CD4-positive, alpha-beta T cell treated with Interleukin-6 at 100 ng/mL for 8 hours (primary cell): ENCODE measurements around the gene PDXDC1.
"Not testable (repeated sequence)": the region's sequence is repeated elsewhere in the genome, so short reads cannot be mapped to it uniquely, and the experiment has no call there.

Source experiments
- DNase-seq: peaks from one replicate; pipeline ENCODE4 v3.0.0-alpha.2; 2020; ENCODE audit warnings: mixed read lengths, low spot score

PDXDC1 gene

DNA sequence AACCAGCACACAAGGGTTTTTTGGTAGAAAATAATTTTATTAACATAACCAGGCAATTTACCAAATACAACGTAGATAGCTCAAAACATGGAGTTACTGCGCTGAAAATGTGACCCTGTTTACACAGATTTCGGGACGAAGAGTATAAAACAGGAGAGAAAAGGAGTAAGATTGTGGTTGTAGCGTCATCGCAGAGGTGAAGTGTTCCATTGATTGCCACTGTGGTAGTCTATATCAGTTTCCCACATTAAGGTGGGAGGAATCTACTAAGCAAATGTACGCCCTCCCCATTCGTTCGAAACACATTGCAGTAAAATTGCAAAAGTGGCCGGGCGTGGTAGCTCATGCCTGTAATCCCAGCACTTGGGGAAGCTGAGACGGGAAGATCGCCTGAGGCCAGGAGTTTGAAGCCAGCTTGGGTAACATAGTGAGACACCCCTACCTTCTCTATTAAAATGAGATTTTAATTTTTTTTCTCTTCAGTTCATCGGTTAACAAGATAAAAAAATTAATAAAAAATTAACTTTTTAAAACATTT is 972 bp upstream of the PDXDC1 start:
- DNase-seq = not testable (repeated sequence)

DNA sequence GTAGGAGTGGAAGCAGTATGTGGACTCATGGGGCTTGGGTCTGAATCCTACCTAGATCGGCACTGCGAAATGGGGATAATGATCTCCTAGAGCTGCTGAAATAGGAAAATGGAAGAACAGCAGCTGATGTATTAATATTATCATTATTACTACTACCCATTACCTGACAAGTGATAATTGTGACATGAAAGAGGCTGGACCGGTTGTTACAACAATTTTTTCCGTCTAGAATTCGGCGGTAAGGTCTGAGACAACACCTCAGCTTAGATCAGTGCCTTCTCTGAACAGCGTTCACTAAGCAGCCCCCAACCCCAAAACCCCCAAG is 533 bp upstream of the PDXDC1 start:
- not testable (repeated sequence) for DNase-seq

DNA sequence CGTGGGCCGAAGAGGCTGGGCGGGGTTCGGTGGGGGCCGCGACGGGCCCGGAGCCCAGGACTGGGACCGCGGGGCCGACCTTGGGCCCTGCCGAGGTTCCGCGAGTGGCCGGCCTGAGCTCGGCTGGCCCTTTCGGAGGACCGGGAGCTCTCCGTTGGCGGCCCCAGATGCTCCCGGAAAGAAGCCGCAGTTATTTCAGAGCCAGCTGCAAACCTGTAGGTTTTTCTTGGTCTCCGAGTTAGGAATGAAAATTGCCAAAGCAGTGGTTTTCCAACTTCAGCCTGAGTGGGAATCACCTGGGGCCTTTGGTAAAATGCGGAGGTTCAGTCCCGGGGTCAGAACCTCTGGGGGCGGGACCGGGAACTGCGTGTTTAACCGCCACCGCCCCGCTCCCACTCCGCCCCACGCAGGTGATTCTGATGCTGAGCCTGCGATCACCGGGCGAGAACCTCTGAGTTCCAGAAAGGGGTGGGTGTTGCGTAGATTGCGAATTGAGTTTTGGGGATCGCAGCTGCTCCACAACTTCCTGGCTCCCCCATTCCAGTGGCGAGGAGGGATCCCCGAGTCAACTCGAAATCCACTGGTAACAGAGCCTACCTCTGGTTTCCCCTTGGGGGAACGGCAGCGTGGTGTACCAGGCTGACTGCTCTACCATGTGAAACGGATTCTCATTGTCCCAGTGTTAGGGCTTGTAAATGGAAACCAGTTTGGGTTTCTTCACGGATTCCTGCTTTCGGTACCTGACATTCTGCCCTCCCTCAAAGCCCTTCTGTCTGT is 780 bp downstream of the PDXDC1 start:
- DNase-seq = peak; percentile 48

DNA sequence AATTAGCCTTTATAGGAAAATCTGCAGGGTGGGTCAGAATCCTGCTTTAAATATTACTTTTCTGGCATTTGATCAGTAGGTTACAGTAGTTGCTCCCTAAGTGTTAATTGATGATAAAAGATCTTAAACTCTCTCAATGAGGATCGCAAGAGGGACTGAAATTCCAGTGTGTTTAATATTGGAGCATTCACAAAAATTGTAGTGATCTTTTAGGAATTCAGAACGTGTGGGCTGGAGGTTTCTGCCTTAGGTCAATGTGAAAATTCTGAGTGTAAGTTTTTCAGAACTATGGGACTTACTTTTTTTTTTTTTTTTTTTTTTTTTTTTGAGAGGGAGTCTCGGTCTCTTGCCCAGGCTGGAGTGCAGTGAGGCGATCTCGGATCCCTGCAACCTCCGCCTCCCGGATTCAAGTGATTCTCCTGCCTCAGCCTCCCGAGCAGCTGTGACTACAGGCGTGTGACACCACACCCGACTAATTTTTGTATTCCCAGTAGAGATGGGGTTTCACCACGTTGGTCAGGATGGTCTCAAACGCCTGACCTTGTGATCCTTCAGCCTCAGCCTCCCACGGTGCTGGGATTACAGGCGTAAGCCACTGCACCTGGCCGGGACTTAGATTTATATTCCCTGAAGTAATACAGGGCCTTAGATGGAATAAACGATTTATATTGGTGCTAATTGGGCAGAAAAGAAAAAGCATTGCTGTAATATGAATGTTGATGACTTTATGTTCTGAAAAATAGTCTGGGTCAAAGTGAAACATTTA is 2.3 kb downstream of the PDXDC1 start:
- not testable (repeated sequence) for DNase-seq

DNA sequence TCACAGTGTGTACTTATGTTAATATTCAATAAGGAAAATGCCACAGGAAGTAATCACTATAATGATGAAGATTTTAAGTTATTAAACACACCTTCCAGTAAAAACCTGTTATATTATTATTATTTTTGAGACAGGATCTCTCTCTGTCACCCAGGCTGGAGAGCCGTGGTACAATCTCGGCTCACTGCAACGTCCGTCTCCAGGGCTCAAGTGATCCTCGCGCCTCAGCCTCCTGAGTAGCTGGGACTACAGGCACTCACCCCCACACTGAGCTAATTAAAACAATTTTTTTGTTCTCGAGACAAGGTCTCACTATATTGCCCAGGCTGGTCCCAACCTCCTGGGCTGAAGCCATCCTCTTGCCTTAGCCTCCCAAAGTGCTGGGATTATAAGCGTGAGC is 3.5 kb downstream of the PDXDC1 start:
- not testable (repeated sequence) for DNase-seq

DNA sequence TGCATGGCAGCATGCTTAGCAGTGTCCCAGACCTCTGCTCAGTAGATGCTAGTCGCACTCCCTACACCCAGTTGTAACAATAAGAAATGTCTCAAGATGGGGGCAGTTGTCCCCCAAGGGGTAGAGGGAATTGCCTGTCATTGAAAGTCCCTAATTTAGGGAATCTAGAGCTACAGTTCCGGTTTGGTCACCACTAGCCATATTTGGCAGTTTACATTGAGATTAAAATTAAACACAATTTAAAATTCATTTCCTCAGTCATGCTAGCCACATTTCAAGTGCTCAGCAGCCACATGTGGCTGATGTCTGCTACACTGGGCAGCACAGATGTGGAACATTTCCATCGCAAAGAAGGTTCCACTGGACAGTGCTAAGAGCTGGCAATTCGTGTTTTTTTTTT is 4.1 kb downstream of the PDXDC1 start:
- DNase-seq = not testable (repeated sequence)

DNA sequence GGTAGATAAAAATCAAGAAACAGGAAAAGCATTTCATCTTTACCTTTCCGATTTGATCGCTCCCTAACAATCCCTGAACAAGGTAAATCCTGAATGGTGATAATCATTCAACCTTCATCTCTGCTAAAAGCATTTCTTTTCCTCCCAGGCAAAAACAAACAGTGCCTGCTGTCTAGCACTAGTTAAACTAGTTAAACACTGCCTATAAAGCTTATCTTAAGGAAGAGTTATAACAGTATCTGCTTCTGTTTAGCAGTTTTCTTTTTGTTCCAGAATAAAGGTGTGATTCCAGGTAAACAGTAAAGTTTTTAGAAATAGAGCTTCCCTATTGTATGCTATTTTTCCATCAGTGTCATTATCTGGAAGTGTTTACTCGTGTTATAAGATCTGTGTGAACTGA is 6.4 kb downstream of the PDXDC1 start:
- DNase-seq = not testable (repeated sequence)

DNA sequence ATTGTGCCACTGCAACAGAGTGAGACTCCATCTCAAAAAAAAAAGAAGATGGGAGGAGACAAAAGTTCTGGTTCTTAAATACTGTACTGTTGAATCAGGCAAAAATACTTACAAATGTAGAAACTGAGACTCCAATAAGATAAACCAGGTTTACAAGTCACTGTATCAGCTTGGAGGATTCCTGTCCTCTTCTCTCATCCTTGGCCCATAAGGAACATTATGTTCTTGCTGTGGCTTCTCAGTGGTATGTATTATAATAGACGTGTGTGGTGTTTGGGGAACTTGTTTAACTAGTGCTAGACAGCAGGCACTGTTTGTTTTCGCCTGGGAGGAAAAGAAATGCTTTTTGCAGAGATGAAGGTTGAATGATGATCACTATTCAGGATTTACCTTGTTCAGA is 7.7 kb downstream of the PDXDC1 start:
- not testable (repeated sequence) for DNase-seq

DNA sequence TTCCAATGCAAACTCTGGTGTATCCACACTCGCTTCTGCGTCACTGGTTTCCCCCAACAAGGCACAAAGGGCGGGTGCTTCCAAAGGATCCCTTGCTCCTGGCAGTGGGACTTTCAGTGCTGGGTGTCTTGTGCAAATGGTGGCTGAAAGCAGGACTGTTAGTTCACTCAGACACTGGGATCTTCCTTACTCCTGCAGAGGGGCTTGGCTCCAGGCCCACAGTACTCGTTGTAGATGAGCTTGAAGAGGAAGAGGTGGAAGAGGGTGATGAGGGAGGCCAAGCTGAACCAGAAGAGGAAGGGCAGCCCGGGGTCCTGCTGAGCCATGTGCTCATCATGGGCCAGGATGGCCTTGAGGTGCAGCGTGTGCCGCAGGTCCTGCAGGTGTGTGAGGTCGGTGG is 13.3 kb downstream of the PDXDC1 start:
- DNase-seq = not testable (repeated sequence)

DNA sequence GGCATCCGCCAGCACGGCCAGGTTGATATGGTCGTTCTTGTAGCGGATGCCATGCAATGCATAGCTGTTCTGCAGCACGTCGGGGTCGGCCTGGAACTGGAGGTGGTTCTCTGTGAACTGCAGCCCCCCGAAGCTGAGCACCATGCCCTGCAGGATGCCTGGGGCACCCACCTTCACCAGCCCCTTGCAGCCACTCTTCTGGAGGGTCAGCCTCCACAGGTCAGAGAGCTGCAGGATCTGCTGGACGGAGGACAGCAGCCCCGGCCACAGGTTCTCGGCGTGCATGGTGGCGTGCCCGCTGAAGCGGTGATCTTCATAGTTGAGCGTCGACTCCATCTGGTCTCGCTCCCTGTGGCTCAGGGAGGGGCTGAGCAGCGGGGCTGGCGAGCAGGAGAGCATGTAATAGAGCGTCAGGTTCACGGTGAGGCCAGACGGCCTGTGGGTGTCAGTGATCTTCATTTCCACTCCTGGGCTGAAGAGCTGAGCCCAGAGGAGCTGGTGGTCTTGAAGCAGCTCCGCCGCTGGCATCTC is 13.9 kb downstream of the PDXDC1 start:
- not testable (repeated sequence) for DNase-seq

DNA sequence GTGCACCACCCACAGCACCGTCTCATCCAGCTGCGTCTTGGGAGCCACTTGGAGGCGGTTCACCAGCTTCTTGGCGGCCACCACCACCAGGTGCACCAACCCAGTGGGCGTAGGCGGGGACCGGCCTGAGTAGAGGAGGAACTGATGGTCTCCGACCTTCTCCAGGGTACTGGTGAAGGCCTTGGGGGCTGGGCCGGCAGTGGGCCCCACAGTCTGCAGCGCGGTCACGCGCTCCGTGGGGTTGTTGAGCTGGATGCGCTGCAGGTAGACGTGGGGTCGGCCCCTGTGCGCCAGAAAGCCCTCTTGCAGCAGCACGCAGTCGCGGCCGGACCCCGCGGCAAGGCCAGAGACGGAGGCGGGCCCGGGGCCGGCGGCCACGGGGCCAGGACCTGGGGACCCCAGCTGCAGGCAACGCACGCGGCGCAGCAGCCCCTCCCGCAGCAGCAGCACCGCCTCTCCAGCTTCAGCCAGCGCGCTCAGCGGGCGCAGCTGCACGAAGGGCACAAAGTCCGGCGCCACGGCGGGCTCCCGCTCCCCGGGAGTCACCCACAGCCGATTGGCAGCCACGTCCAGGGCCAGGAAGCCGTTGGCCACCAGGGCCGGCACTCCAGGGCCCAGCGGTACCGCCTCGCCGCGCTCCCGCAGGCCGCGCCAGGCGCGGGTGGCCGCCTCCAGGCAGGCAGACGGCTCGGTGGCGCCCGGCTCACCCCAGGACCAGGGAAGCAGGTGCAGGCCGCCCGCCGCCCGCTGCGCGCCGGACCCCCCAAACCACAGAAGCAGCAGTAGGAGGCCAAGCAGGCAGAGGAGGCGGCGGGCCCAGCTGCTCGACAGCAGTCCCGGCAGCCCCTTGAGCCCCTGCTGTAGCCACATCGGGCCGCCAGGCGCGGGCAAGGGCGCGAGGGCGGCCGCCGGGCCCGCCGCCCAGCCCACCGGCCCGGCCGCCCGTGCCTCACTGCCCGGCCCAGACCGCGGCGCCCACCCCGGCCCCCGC is 14.8 kb downstream of the PDXDC1 start:
- DNase-seq = not testable (repeated sequence)

DNA sequence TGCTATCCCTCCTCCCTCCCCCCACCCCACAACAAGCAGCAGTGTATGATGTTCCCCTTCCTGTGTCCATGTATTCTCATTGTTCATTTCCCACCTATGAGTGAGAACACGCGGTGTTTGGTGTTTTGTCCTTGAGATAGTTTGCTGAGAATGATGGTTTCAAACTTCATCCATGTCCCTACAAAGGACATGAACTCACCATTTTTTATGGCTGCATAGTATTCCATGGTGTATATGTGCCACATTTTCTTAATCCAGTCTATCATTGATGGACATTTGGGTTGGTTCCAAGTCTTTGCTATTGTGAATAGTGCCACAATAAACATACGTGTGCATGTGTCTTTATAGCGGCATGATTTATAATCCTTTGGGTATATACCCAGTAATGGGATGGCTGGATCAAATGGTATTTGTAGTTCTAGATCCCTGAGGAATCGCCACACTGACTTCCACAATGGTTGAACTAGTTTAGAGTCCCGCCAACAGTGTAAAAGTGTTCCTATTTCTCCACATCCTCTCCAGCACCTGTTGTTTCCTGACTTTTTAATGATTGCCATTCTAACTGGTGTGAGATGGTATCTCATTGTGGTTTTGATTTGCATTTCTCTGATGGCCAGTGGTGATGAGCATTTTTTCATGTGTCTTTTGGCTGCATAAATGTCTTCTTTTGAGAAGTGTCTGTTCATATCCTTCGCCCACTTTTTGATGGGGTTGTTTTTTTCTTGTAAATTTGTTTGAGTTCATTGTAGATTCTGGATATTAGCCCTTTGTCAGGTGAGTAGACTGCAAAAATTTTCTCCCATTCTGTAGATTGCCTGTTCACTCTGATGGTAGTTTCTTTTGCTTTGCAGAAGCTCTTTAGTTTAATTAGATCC is 18.7 kb downstream of the PDXDC1 start:
- DNase-seq = not testable (repeated sequence)

DNA sequence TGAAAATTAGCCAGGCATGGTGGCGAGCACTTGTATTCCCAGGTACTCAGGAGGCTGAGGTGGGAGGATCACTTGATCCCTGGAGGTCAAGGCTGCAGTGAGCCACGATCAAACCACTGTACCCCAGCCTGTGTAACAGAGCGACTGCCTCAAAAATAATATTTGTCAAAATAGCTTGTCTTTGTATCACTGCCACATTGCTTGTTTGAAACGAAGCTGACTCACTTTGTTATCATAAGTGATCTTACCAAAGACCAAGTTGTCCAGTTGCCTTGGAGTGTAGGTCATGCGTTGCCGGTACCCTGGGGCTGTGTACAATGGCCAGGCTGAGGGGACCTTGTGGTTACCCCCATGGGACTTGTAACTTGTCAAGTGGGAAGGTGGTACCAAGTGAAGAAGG is 21.9 kb downstream of the PDXDC1 start:
- not testable (repeated sequence) for DNase-seq

DNA sequence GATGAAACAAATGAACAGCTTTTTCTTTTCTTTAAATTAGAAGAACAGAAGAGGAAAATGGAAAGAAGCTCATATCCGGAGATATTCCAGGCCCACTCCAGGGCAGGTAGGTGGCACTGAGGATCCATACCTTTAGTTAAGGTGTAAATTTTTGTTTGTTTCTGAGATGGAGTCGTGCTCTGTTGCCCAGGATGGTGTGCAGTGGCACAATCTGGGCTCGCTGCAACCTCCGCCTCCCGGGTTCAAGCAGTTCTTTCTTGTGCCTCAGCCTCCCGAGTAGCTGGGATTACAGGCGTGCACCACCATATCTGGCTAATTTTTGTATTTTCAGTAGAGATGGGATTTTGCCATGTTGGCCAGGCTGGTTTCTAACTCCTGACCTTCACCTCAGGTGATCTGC is 23.5 kb downstream of the PDXDC1 start:
- DNase-seq = not testable (repeated sequence)

DNA sequence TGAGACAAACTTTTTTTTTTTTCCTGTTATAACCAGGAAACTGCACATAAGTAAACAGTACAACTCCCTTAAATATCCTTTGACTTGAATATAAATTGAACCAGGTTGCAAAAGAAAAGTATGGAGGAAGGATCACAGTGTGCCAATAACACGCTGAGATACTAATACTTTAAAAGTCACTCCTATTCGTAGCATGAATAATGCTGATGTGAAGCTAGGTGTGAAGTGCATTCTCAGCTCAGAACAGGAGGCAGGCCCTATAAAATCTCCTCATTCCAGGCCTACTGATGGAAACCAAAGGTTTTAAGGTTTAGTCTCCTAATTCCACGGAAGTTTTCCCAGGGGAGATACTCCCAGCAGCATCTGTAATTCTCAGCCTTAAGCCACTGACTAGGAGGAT is 25.0 kb downstream of the PDXDC1 start:
- DNase-seq = not testable (repeated sequence)

DNA sequence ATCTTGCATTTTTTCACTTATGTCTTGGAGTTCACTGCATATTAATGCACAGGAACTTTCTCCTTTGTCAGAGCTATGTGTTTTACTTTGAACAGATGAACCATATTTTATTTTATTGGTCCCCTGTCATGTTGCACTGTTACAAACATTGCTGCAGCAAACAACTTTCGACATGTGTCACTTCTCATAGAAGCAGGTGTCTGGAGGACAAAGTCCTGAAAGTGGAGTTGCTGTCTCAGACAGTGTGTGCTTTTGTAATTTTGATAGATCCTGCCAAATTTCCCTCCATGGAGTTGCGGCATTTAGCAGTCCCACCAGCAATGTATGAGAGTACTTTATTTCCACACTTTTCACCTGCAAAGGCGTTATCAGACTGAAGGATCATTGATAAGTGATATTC is 27.6 kb downstream of the PDXDC1 start:
- not testable (repeated sequence) for DNase-seq

DNA sequence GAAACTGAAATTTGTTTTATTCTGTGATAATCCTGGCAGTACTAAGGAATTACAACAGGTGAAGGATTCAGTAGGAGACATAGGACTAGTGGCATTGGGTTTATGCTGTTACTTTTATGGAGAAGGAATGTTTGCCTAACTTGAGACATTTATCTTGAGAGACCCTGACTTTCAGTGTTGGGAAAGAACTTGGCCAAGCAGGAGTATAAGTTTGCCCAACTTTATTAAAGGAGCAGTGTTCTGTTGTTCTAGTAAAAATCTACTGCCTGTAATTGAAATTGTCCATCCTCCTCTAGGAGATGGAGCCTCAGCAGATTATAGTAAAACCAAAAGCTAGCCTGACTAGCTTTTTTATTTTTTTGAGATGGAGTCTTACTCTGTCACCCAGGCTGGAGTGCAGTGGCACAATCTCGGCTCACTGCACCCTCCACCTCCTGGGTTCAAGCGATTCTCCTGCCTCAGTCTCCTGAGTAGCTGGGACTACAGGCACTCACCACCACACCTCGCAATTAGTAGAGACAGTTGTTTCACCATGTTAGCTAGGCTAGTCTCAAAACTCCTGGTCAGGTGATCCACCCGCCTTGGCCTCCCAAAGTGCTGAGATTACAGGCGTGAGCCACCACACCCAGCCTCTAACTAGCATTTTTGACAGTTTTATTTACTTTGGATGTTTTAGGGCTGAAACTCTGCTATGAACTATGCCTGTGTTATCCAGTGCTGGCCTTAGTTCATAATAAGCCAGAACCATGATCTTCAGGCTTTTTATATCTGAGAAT is 30.7 kb downstream of the PDXDC1 start:
- not testable (repeated sequence) for DNase-seq

DNA sequence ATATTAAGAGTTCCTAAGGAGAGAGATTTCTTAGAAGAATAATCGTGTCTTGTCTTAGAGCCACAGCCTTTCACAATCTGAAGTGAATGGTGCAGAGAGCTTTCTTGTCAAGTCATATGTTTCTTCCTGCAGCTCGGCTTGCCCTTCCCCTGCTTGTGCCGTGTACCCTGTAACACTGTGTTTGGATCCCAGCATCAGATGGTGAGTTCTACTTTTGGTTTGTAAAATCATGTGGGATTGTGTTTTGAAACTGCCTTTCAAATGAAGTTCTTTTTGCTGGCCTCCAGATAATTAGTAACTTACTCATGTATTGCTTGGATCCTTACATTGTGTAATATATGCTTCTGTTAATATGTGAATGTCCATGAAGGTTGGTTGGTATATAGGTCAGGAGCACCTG is 33.8 kb downstream of the PDXDC1 start:
- DNase-seq = not testable (repeated sequence)

DNA sequence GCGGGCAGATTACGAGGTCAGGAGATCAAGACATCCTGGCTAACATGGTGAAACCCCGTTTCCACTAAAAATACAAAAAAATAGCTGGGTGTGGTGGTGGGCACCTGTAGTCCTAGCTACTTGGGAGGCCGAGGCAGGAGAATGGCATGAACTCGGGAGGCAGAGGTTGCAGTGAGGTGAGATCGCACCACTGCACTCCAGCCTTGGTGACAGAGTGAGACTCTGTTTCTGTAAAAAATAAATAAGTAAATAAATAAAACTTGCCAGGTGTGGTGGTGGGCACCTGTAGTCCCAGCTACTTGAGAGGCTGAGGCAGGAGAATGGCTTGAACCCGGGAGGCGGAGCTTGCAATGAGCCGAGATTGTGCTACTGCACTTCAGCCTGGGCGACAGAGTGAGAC is 38.1 kb downstream of the PDXDC1 start:
- not testable (repeated sequence) for DNase-seq

DNA sequence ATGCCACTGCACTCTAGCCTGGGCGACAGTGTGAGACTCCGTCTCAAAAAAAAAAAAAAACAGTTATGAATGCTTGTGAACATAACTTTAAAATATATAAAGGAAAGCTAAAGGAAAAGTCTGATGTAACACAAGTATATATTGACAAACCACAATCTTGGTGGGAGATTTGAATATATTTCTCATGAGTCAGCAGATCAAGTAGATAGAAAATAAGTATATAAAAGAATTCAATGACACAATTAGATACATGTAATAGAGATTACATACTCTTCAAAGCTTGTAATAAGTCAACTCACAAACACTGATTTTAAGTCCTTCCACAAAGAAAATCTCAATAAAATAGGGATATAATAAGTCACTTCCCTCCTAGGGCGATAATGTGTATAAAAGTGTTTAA is 40.8 kb downstream of the PDXDC1 start:
- not testable (repeated sequence) for DNase-seq
